ENCODE results near the gene TSPEAR. TPM values are rescaled to one million over a fixed set of nuclear protein-coding genes. Genes with fewer than 3 reads are reported as not detected.

TSPEAR gene
- total and polyA plus RNA-seq, 2 donors (not counting 1 experiment from before 2014, with no cell fraction given) = not detected

DNA sequence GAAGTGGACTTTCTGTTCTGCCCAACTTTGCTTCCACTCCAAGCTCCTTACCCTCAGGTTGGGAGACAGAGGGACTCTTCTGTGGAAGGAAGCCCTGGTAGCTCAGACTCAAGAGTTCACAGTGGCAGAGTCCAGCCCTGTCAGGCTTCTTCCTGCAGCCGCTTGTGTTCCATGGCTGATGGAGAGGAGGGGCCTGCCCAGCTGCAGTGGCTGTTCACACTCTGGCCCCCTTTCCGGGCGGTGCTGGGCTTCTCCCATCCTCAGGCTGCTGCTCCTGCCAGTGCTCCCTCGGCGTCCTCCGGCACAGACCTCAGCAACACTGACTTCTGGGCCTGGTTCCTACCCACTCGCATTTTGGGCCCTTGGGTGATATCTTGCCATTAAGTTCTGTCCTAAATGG, 175.4 kb downstream of the TSPEAR start:
- Histone ChIP-seq H3K9ac (ENCODE audit: low read length) (no peak overlapping the region), H3K79me2 (ENCODE audit: control insufficient read depth, insufficient read depth, low read length) (no peaks in the 10 kb centered on the region), H3K27me3 (replicated peaks in 1 of 4; ENCODE audit: control extremely low read depth in 1 of 4, control insufficient read depth in 3 of 4, insufficient read depth in 4 of 4, low read length in 3 of 4) (no peaks in the 10 kb centered on the region), H3K36me3 (replicated peaks in 1 of 2; ENCODE audit: control extremely low read depth in 1 of 2, control insufficient read depth in 1 of 2, extremely low read depth in 1 of 2, insufficient read depth in 2 of 2, low read length in 1 of 2) (no peaks in the 10 kb centered on the region), H3K4me2 (replicated peaks; ENCODE audit: low read depth, low read length, poor library complexity, severe bottlenecking) (no peak overlapping the region), H3K9me3 (ENCODE audit: control extremely low read depth in 1 of 3, control insufficient read depth in 2 of 3, insufficient read depth in 1 of 3, low read length in 2 of 3) (peaks cover 0 to 10% (median 0%) of the 10 kb centered on the region in 3 donors), H4K20me1 (ENCODE audit: control insufficient read depth, insufficient read depth, low read length, poor library complexity, severe bottlenecking) (no peaks in the 10 kb centered on the region), H2AFZ (ENCODE audit: insufficient read depth, low read depth, low read length, poor library complexity, severe bottlenecking) (no peak overlapping the region), H3K4me3 (ENCODE audit: control extremely low read depth in 1 of 5, extremely low read depth in 1 of 5, insufficient read depth in 1 of 5, low read depth in 2 of 5, low read length in 4 of 5) (no peak overlapping the region), H3K4me1 (ENCODE audit: control insufficient read depth in 2 of 2, insufficient read depth in 2 of 2, low read length in 2 of 2) (no peaks in the 10 kb centered on the region), H3K27ac (ENCODE audit: low read length in 2 of 2) (no peak overlapping the region)
- WGBS (ENCODE audit: insufficient coverage) = 87% methylated on average over 7 of the region's 7 CpGs
- ATAC-seq (ENCODE audit: low read depth) (no peak), DNase-seq (no peak)
- H3K4me1 Mint-ChIP-seq = no peaks in the 10 kb centered on the region
- no peak for TF ChIP-seq CTCF (IDR thresholded peaks at IDR 0.05)
- TF ChIP-seq EZH2 (IDR thresholded peaks at IDR 0.05; ENCODE audit: borderline replicate concordance, insufficient read depth, low read depth, low read length, poor library complexity, severe bottlenecking) = no peak
- intact Hi-C loops (cut with micrococcal nuclease) = no loop called here
- no peaks in the 10 kb centered on the region for H3K9me3 Mint-ChIP-seq (ENCODE audit: insufficient read depth)
- H3K27me3 Mint-ChIP-seq = peaks cover 18% of the 10 kb centered on the region
- ChIA-PET POLR2A (interaction anchor here (0.6 to 0.7 kb wide), 2 partner anchors 237 to 883 kb away, joined by 3 to 4 read pairs; no protein-coding TSS in a partner anchor), CTCF (interaction anchor here (0.7 to 1.5 kb wide), 2 partner anchors 25 to 407 kb away, joined by 3 read pairs; no protein-coding TSS in a partner anchor)
- no peak overlapping the region for H3K4me3 Mint-ChIP-seq
- H3K27ac Mint-ChIP-seq = no peak overlapping the region

DNA sequence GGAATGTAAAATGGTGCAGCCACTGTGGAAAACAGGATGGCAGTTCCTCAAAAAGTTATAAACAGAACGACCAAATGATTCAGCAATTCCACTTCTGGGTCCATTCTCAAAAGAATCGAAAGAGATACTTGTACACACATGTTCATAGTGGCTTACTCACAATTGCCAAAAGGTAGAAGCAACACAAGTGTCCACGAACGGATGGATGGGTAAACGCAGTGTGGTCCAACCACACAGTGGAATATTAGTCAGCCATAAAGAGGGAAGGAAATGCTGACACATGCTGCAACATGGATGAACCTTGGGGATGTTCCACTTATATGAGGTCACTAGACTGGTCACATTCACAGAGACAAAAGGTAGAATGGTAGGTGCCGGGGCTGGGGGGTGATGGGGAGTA, 176.7 kb downstream of the TSPEAR start:
- ATAC-seq (ENCODE audit: low read depth) (no peak), DNase-seq (no peak)
- no peak overlapping the region for H3K4me2 ChIP-seq (replicated peaks; ENCODE audit: low read depth, low read length, poor library complexity, severe bottlenecking)
- no peaks in the 10 kb centered on the region for H4K20me1 ChIP-seq (ENCODE audit: control insufficient read depth, insufficient read depth, low read length, poor library complexity, severe bottlenecking)
- H3K79me2 ChIP-seq (ENCODE audit: control insufficient read depth, insufficient read depth, low read length) = no peaks in the 10 kb centered on the region
- H3K9ac ChIP-seq (ENCODE audit: low read length) = no peak overlapping the region
- ChIA-PET POLR2A (no interaction called here), CTCF (no interaction called here)
- H3K4me1 ChIP-seq (ENCODE audit: control insufficient read depth in 2 of 2, insufficient read depth in 2 of 2, low read length in 2 of 2) = no peaks in the 10 kb centered on the region
- 93% methylated on average over 6 of the region's 6 CpGs for WGBS (ENCODE audit: insufficient coverage)
- H2AFZ ChIP-seq (ENCODE audit: insufficient read depth, low read depth, low read length, poor library complexity, severe bottlenecking) = no peak overlapping the region
- no peaks in the 10 kb centered on the region for H3K36me3 ChIP-seq (replicated peaks in 1 of 2; ENCODE audit: control extremely low read depth in 1 of 2, control insufficient read depth in 1 of 2, extremely low read depth in 1 of 2, insufficient read depth in 2 of 2, low read length in 1 of 2)
- H3K27ac Mint-ChIP-seq = no peak overlapping the region
- H3K27me3 Mint-ChIP-seq = peaks cover 22% of the 10 kb centered on the region
- intact Hi-C loops (cut with micrococcal nuclease) = no loop called here
- no peak overlapping the region for H3K4me3 ChIP-seq (ENCODE audit: control extremely low read depth in 1 of 5, extremely low read depth in 1 of 5, insufficient read depth in 1 of 5, low read depth in 2 of 5, low read length in 4 of 5)
- TF ChIP-seq CTCF (IDR thresholded peaks at IDR 0.05) (no peak), EZH2 (IDR thresholded peaks at IDR 0.05; ENCODE audit: borderline replicate concordance, insufficient read depth, low read depth, low read length, poor library complexity, severe bottlenecking) (no peak)
- H3K9me3 Mint-ChIP-seq (ENCODE audit: insufficient read depth) = no peaks in the 10 kb centered on the region
- peaks cover 0 to 3% (median 0%) of the 10 kb centered on the region in 3 donors for H3K9me3 ChIP-seq (ENCODE audit: control extremely low read depth in 1 of 3, control insufficient read depth in 2 of 3, insufficient read depth in 1 of 3, low read length in 2 of 3)
- H3K27ac ChIP-seq (ENCODE audit: low read length in 2 of 2) = no peak overlapping the region
- no peaks in the 10 kb centered on the region for H3K27me3 ChIP-seq (replicated peaks in 1 of 4; ENCODE audit: control extremely low read depth in 1 of 4, control insufficient read depth in 3 of 4, insufficient read depth in 4 of 4, low read length in 3 of 4)
- no peaks in the 10 kb centered on the region for H3K4me1 Mint-ChIP-seq
- no peak overlapping the region for H3K4me3 Mint-ChIP-seq

Data from B cell (primary cell).